Thyroid gland (tissue), 4 donors: Measurements from ENCODE around the gene NECTIN2.

ENCODE experiments used
- CTCF ChIP-seq, 6 experiments: fragments of 200-600 bp in 3 of 6; fragments of 450-650 bp in 3 of 6; sonication (generic) in 3 of 6; IDR thresholded peaks; one replicate each; pipeline ENCODE4 v1.5.1; 2016 to 2019; ENCODE audit warnings: antibody characterized with exemption in 6 of 6, mild to moderate bottlenecking in 2 of 6, inconsistent platforms in 1 of 6, moderate library complexity in 1 of 6
- POLR2A ChIP-seq, 2 donors: fragments of 450-650 bp; IDR thresholded peaks; one replicate each; pipeline ENCODE4 v1.6.1; 2017; ENCODE audit warnings: antibody characterized with exemption in 2 of 2, mild to moderate bottlenecking in 2 of 2, moderate library complexity in 1 of 2

GRCh38 chr19:44816301-44816700, 29.8 kb upstream of the NECTIN2 start:
- TF ChIP-seq POLR2A (IDR thresholded peaks at IDR 0.05) (no peak), CTCF (IDR thresholded peaks at IDR 0.05) (no peak)
